Esophagus squamous epithelium (tissue), 4 donors: ENCODE results near the gene SCYGR8.

Experiments used
- CTCF ChIP-seq, 6 experiments: fragments of 450-650 bp in 4 of 6; fragments of 200-600 bp in 2 of 6; sonication (generic) in 2 of 6; IDR thresholded peaks; one replicate each; pipeline ENCODE4 v1.5.1; 2016 to 2019; ENCODE audit warnings: antibody characterized with exemption in 6 of 6, mild to moderate bottlenecking in 4 of 6, moderate library complexity in 4 of 6
- POLR2A ChIP-seq, 4 donors: fragments of 450-650 bp; IDR thresholded peaks; one replicate each; pipeline ENCODE4 v1.6.1; 2017; ENCODE audit warnings: antibody characterized with exemption in 4 of 4, mild to moderate bottlenecking in 4 of 4, moderate library complexity in 3 of 4

- no peak for TF ChIP-seq POLR2A (IDR thresholded peaks at IDR 0.05)
- no peak for TF ChIP-seq CTCF (IDR thresholded peaks at IDR 0.05)
Measured at GRCh38 chr2:227774895-227775842, 29.5 kb downstream of the SCYGR8 start.
